A549 treated with DMSO at 1 μM for 4 hours (cell line): ENCODE data around the gene ZIC4. TPM values are rescaled to one million over a fixed set of nuclear protein-coding genes. Genes with fewer than 3 reads are reported as not detected.

Experiments
- total RNA-seq: library from RNA; stranded (reverse); fragments of 200-300 nt; extraction: Qiagen RNA extraction; gene quantifications from 5 replicates; pipeline ENCODE4 v1.2.3, GENCODE V29; 2022; ENCODE audit warnings: low read depth

ZIC4 gene
- not detected in 5 replicates for total RNA-seq

GRCh38 chr3:147406028-147406931 lies at the start of gene ZIC4:
Gene ZIC4 (minus strand): TSS chr3:147406543. CDS start chr3:147402797, 3,746 bp downstream.

GRCh38 chr3:147409143-147410115 lies 3.1 kb upstream of the ZIC4 start, which contains the start of gene ZIC1:
Gene ZIC1 (plus strand): TSS chr3:147409365. CDS start chr3:147410113, 748 bp downstream.

Other genes starting within 250 kb of the ZIC4 start
- gene ZIC1, start 2.8 kb upstream of the ZIC4 start, total RNA-seq: 0.01 to 0.19 TPM (median 0.09 TPM) in 4 of 5 replicates, not detected in the other